ENCODE data around the gene PRUNE1.

Gene PRUNE1

GRCh38 chr1:151008244-151009205 lies at the start of gene PRUNE1:
Gene PRUNE1, plus strand, starts transcription at chr1:151008449. Its CDS starts 184 bp downstream, at chr1:151008633.
- peak; percentile 92 to 96 for DNase-seq

- DNase-seq, result no peak
Observed at GRCh38 chr1:150960646-150961045, 47.6 kb upstream of the PRUNE1 start.

DNA sequence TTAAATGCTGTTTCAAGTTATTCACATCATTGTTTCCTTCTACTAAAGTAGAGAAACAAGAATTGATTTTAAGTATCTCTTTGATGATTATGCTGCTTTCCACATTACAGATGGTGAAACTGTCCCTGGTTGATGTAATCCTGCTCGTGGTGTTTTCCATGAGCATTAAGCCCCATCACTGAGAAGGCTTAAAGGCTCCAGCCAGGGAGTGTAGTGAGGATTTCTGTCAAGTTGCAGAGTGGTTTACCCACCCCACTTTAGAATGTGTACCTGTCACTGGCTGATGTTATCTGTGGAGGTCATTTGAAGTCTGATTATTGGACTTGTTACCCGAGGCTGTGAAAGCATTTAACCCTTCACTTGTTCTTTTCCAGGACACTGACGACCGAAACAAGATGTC lies 46.5 kb upstream of the PRUNE1 start:
- no peak for DNase-seq

GRCh38 chr1:150963321-150964163 lies 44.7 kb upstream of the PRUNE1 start:
- DNase-seq, result no peak

DNA sequence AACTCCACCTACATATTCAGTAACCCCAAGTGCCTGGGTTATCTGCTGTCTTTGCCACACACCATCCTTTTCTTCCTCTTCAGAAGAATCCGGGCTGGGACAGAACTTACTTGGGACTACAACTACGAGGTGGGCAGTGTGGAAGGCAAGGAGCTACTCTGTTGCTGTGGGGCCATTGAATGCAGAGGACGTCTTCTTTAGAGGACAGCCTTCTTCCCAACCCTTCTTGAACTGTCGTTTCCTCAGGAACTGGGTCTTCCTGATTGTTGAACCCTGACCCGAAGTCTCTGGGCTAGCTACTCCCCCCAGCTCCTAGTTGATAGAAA lies 44.1 kb upstream of the PRUNE1 start:
- DNase-seq, result no peak

GRCh38 chr1:150965605-150966004 lies 42.6 kb upstream of the PRUNE1 start:
- no peak for DNase-seq

DNA sequence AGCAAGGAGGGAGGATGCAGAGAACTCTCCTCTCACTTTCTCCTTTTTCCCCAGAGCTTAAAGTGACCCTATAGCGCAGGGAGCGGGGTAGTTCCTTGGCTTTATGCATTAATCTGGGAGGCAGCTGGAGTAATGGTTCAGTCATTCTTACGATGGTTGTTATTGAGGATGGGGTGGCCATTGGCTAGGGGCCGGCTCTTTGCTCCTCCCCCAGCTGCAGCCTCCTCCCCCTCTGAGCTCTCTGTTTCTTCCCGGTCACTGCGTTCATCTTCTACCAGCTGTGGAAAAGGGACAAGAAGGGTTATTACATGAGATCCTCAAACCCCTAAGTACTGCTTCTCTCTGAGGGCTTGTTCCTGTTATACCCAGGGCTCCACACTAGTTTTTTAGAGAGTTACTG lies 42.2 kb upstream of the PRUNE1 start:
- DNase-seq, result no peak

DNA sequence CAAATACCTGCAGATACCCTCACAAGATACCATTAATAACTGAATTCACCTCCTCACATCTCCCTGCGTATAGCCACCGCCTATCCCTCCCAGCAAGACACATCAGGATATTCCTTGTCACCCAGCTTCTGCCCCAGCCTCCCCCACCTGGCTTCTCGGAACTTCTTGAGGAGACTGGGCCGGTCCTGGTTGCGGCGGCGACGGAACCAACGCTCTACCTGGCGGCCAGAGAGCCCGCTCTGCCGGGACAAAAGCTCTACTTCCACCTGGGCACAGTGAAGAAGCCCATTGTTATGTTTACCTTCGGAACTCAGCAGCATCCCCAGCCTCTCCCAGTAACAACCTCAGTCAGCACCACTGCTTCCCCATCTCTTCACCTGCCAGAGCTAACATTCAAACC lies 40.3 kb upstream of the PRUNE1 start:
- DNase-seq, result no peak

DNA sequence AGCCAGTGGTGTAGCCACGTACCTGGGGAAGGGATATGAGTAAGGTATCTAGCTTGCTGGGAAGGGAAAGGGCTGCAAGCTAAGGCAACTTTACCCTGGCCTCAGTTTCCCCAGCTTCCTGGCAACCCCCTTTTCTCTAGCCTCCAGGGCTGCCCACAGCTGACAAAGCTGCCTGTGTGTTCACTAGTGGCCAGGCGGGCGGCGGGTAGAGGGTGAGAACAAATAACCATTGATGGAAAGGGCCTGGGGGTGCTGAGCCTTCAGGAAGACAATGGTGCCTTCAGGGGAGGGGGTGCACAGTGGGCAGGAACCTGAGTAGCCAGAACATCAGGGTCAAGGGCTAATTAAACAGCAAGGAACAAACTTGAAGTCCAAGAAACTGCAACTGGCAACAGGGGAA lies 39.8 kb upstream of the PRUNE1 start:
- no peak for DNase-seq

GRCh38 chr1:150969626-150970025 lies 38.6 kb upstream of the PRUNE1 start:
- DNase-seq, result no peak

GRCh38 chr1:150970808-150971582 lies 37.3 kb upstream of the PRUNE1 start:
- no peak for DNase-seq

DNA sequence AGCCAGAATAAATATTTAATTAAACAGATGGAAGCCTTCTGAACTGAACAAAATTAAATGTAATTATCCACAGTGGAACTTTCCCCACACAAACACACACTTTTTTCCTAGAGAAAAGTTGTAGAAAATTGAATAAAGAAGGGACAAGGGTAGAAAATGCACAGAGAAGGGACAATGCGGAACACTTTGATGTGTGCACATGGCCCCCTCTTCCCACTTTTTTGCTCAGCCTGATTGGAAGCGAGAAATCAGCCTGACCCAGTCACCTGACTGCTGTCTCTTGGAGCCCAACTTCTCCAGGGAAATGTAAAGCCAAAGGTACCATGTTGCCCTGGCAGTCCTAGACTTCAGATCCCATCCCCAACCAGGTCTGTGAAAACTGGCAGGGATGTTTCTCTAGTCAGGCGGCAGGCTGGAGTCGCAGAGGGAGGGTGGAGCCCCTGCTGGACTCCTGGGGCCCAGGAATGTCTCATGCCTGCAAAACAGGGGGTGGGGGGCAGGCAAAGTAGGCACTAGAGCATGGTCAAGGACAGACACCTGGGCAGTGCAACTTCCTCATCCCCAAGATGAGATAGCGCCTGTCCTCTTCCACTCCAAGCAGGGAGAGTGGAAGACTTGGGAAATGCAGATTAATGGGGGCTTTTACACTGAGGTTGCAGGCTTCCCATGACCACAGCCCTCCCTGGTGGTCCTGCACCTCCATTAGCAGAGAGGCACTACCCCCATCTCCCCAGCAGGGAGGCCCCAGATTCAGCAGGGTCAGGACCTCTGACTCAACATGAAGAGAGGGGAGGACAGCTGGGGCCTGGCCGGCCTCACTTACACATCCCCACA lies 36.4 kb upstream of the PRUNE1 start:
- no peak for DNase-seq

- no peak for DNase-seq
Observed at GRCh38 chr1:150972417-150972940, 35.8 kb upstream of the PRUNE1 start.

DNA sequence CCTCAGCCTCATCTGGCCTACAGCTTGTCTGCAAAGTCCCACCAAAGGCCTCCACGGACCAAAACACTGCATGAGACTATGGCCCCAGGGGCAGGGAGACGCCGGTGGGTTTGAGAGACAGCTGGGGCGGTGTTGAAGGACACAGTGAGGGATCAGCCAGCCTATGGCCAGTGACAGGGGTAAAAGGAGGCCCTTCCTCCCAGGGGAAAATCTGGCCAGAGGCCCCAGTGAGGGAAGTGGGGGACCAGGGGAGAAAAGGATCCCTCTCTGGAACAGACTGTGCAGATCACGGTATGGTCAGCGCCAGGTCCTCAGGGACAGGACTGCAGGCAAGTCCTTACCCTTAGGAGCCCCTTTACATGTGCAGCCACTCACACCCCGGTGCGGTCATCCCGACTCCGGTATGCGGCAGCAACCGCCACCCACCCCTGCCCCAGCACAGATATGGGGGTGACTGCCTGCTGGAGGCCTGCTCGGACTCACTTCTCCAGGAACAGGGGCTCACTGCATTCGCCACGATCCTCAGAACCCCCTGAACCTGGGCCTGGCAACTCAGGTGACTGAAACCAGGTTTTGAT lies 34.9 kb upstream of the PRUNE1 start:
- peak in 1 of 2 experiments; percentile 14 for DNase-seq

DNA sequence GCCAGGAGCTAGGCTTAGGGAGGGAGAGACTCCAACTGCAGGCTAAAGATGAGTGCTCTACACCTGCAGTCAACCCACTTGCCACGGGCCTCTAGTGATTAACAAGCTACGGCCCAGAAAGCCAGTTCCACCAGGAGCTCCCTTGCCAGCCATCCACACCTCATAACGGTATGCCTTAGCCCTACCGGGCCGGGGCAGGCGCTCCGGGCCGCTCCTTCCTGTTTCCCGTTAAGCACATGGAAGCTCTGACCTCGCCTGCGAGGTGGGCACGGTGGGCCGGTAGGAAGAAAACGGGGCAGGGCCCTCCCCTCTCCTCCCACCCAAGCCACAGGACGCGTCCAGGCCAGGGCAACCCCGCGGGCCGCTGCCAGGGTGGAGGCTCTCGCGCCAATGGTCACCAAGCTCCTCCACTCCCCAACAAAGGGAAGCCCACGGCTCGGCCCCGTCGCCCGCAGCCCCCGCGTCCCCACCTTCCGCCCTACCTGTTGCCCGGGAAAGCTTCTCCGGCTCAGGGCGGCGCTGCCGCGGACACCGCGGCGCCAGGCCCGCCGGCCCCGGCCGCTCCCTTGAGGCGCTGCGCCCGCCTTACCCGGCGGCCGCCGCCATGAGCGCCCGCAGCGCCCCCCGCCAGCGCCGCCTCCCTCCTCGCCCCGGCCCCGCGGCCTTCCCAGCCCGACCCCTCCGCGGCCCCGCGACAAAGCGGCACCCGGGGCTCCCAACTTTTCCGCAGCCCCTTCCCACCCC lies 34.2 kb upstream of the PRUNE1 start:
- peak; percentile 29 to 34 for DNase-seq

- peak; percentile 73 for DNase-seq
Observed at GRCh38 chr1:150974580-150975478, 33.4 kb upstream of the PRUNE1 start, which contains the start of gene CERS2. Gene CERS2, minus strand, starts transcription at chr1:150974835. Its CDS starts 5,745 bp downstream, at chr1:150969090.

DNA sequence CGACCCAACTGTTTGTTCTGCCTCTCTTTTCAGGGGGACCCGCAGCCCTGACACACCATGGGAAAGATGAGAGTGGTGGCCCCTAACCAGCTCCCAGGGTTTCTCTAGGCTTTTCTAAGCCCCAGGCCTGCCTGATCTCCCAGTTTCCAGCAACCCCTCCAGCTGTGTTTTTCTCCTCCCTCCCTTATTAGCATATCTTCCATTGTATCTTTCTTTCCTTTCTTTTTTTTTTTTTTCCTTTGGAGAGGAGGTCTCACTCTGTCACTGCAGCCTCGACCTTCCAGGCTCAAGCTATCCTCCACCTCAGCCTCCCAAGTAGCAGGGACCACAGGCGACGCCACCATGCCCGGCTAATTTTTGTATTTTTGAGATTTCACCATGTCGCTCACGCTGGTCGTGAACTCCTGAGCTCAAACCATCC lies 31.8 kb upstream of the PRUNE1 start:
- no peak for DNase-seq

GRCh38 chr1:150976879-150977694 lies 31.2 kb upstream of the PRUNE1 start:
- DNase-seq, result peak; percentile 62 to 72
